ENCODE results near the gene RTEL1. TPM values are rescaled to one million over a fixed set of nuclear protein-coding genes. Genes with fewer than 3 reads are reported as not detected.

RTEL1 gene
- total RNA-seq, 1 experiment from 2014 or later = 33.4 TPM

GRCh38 chr20:63663332-63664066 is 5.4 kb downstream of the RTEL1 start:
- Histone ChIP-seq H3K23ac (ENCODE audit: insufficient read length, low read depth, low read length) (no peak overlapping the region), H3K4me2 (ENCODE audit: insufficient read depth, insufficient read length, low read length) (no peak overlapping the region), H2BK5ac (ENCODE audit: insufficient read length, low read length) (no peak overlapping the region), H2BK120ac (ENCODE audit: low read depth, low read length, poor library complexity, severe bottlenecking) (no peak overlapping the region), H2AFZ (ENCODE audit: low read length) (no peak overlapping the region), H4K20me1 (ENCODE audit: control insufficient read depth, insufficient read depth, insufficient read length) (no peaks in the 10 kb centered on the region), H4K5ac (ENCODE audit: insufficient read length, low read depth, low read length) (no peak overlapping the region), H2BK15ac (ENCODE audit: low read depth, low read length) (no peak overlapping the region), H3K27me3 (ENCODE audit: insufficient read depth, low read length) (no peaks in the 10 kb centered on the region; the same call in 1 of the 2 replicates), H4K91ac (ENCODE audit: insufficient read length, low read depth, low read length) (no peak overlapping the region), H3K27ac (ENCODE audit: insufficient read length, low read depth, low read length) (no peak overlapping the region), H3K79me1 (ENCODE audit: insufficient read depth, low read depth, low read length, poor library complexity, severe bottlenecking) (no peaks in the 10 kb centered on the region), H3T11ph (ENCODE audit: low read length) (no peak overlapping the region), H3K18ac (ENCODE audit: insufficient read length, low read depth, low read length) (no peak overlapping the region), H3K14ac (ENCODE audit: insufficient read depth, low read length) (no peak overlapping the region), H4K8ac (replicated peaks; ENCODE audit: insufficient read length, low read depth, low read length) (no peak overlapping the region), H2BK20ac (ENCODE audit: low read depth, low read length, poor library complexity, severe bottlenecking) (no peak overlapping the region), H3K79me2 (ENCODE audit: insufficient read depth, low read length) (no peaks in the 10 kb centered on the region), H3K23me2 (ENCODE audit: insufficient read length, low read depth, low read length, poor library complexity, severe bottlenecking) (peaks cover 7% of the 10 kb centered on the region), H3K9ac (ENCODE audit: extremely low read depth, insufficient read length, low read length) (no peak overlapping the region), H2AK5ac (ENCODE audit: insufficient read length, low read length) (no peak overlapping the region), H3K56ac (ENCODE audit: insufficient read length, low read depth, low read length) (no peak overlapping the region), H3K4me1 (ENCODE audit: insufficient read depth, low read length) (no peaks in the 10 kb centered on the region; the same call in 1 of the 2 replicates), H3K4ac (ENCODE audit: low read depth, low read length) (no peak overlapping the region), H3K9me3 (ENCODE audit: control insufficient read depth, low read depth, low read length) (no peaks in the 10 kb centered on the region), H2BK12ac (ENCODE audit: insufficient read length, low read depth, low read length) (no peak overlapping the region)
- H3K27me3 Mint-ChIP-seq (ENCODE audit: low read depth) = no peaks in the 10 kb centered on the region
- no peak overlapping the region for H3K27ac Mint-ChIP-seq
- H3K9me3 Mint-ChIP-seq = no peaks in the 10 kb centered on the region
- no peak overlapping the region for H3K4me3 Mint-ChIP-seq
- WGBS (ENCODE audit: extremely low coverage, insufficient read length, low lambda C conversion rate) = no CpG with 5 or more reads among the region's 26 CpGs
- peaks cover 5 to 15% of the 10 kb centered on the region in 2 experiments for H3K4me1 Mint-ChIP-seq
- DNase-seq = no peak
- no peak for TF ChIP-seq CTCF (conservative IDR thresholded peaks at IDR 0.05)
- peaks cover 27 to 59% (median 51%) of the 10 kb centered on the region in 3 experiments for H3K36me3 Mint-ChIP-seq (ENCODE audit: insufficient read depth in 1 of 3, low read depth in 3 of 3)
